Measurements from ENCODE around the gene NSDHL.

GRCh38 chrX:152876931-152877840 lies 46.3 kb downstream of the NSDHL start:
- TF ChIP-seq, protein P1, sequence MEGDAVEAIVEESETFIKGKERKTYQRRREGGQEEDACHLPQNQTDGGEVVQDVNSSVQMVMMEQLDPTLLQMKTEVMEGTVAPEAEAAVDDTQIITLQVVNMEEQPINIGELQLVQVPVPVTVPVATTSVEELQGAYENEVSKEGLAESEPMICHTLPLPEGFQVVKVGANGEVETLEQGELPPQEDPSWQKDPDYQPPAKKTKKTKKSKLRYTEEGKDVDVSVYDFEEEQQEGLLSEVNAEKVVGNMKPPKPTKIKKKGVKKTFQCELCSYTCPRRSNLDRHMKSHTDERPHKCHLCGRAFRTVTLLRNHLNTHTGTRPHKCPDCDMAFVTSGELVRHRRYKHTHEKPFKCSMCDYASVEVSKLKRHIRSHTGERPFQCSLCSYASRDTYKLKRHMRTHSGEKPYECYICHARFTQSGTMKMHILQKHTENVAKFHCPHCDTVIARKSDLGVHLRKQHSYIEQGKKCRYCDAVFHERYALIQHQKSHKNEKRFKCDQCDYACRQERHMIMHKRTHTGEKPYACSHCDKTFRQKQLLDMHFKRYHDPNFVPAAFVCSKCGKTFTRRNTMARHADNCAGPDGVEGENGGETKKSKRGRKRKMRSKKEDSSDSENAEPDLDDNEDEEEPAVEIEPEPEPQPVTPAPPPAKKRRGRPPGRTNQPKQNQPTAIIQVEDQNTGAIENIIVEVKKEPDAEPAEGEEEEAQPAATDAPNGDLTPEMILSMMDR (IDR thresholded peaks at IDR 0.05 in 8 of 11, conservative IDR thresholded peaks at IDR 0.05 in 3 of 11) = no peak
- no peak for TF ChIP-seq POLR2AphosphoS5 (IDR thresholded peaks at IDR 0.05)
- TF ChIP-seq POLR2A (IDR thresholded peaks at IDR 0.05) = no peak

Measured in spleen (tissue), 7 donors.